MCF 10A (cell line): ENCODE data around the gene NAA80. TPM values are rescaled to one million over a fixed set of nuclear protein-coding genes. Genes with fewer than 3 reads are reported as not detected.

Experiments
- BruUV-seq: library from RNA; stranded (reverse); fragments of 400-500 nt; replicated peaks from 2 replicates; lab custom pipeline; 2021; lab: Mats Ljungman, UMichigan
- CTCF ChIA-PET: fragments of 300-600 bp; sonication (Branson Sonifier 250); formaldehyde crosslinking; extraction: SDS; loops from one replicate; lab custom pipeline; 2021; ENCODE audit warnings: antibody characterized with exemption, inconsistent platforms; lab: Yijun Ruan, JAX
- POLR2A ChIA-PET: fragments of 300-600, 350-650 bp; sonication (Branson Sonifier 250); formaldehyde crosslinking; extraction: SDS; loops from one replicate; lab custom pipeline; 2020; ENCODE audit warnings: antibody characterized with exemption, inconsistent platforms; lab: Yijun Ruan, JAX
- DNase-seq: peaks from one replicate; pipeline ENCODE4 v3.0.0-alpha.2; 2018; ENCODE audit not compliant: unreplicated experiment
- H3K27ac Mint-ChIP-seq: one replicate; pipeline ENCODE4 v1.8.0; 2022; ENCODE audit warnings: mild to moderate bottlenecking, low read depth, mixed read lengths; ENCODE audit not compliant: unreplicated experiment
- H3K27me3 Mint-ChIP-seq: one replicate; pipeline ENCODE4 v1.8.0; 2022; ENCODE audit warnings: mixed read lengths; ENCODE audit not compliant: insufficient read depth, unreplicated experiment
- H3K36me3 Mint-ChIP-seq: one replicate; pipeline ENCODE4 v1.8.0; 2022; ENCODE audit warnings: mild to moderate bottlenecking, moderate library complexity, mixed read lengths; ENCODE audit not compliant: insufficient read depth, unreplicated experiment
- H3K4me1 Mint-ChIP-seq: one replicate; pipeline ENCODE4 v1.8.0; 2022; ENCODE audit warnings: mixed read lengths; ENCODE audit not compliant: insufficient read depth, unreplicated experiment
- H3K4me3 Mint-ChIP-seq: one replicate; pipeline ENCODE4 v1.8.0; 2022; ENCODE audit warnings: mild to moderate bottlenecking, moderate library complexity, mixed read lengths; ENCODE audit not compliant: unreplicated experiment
- H3K9me3 Mint-ChIP-seq: one replicate; pipeline ENCODE4 v1.8.0; 2022; ENCODE audit warnings: mixed read lengths; ENCODE audit not compliant: unreplicated experiment
- intact Hi-C: fragments of 100-400 bp; cut with micrococcal nuclease; formaldehyde crosslinking; loops from 2 replicates; pipeline ENCODE4 v1.14.1; 2022
- total RNA-seq: library from RNA; stranded (reverse); gene quantifications from 2 replicates; pipeline ENCODE4 v1.2.3, GENCODE V29; 2022
- TF ChIP-seq, protein P1 (sequence below): fragments of 200-600 bp; IDR thresholded peaks from one replicate; pipeline ENCODE4 v1.8.0; 2022; ENCODE audit warnings: antibody characterized with exemption, mild to moderate bottlenecking; ENCODE audit not compliant: unreplicated experiment

The NAA80 gene
- total RNA-seq, 1 experiment from 2014 or later = 12.4 TPM

DNA sequence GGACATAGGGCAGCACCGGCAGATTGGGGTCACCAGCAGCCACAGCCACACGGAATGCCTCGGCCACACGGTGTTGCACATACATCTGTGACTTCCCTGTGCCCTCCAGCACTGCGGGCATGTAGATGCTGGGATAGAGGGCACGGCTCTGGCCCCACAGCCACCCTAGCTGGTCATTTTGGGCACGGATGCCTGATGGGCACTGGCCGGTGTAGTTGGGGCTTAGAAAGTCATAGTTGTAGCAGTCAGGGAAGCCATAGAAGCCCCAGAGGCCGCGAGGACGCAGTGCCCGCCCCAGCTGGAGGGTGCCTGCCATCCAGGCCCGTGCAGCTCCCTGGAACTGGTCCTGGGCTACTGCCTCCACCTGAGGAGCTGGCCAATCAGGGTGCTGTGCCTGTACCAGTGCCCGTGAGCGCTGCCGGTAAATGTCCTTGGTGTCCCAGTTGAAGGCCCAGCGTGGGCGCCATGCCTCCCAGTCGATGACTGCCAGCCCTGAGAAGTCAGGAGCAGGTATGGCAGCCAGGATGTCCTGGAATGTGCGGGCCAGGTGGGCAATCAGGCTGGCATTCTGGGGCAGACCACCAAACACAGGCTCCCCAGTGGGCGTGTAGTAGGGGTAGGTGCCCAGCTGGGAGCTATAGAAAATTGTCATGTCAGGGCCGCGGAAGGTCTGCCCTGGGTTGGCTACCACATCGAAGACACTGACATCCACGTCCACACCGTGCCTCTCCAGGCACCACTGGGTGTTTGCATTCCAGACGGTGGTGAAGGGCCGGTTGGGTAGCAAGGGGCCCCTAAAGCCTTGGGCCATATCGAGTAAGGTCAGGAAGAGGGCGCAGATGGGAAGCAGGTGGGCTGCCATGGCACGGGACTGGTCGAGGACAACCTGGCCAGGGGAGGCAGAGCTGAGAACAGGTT, 3.1 kb upstream of the NAA80 start:
- Mint-ChIP-seq H3K27me3 (no peaks in the 10 kb centered on the region), H3K36me3 (no peaks in the 10 kb centered on the region), H3K27ac (no peak overlapping the region), H3K4me3 (no peak overlapping the region), H3K4me1 (peaks cover 7% of the 10 kb centered on the region), H3K9me3 (no peaks in the 10 kb centered on the region)
- TF ChIP-seq, protein P1, sequence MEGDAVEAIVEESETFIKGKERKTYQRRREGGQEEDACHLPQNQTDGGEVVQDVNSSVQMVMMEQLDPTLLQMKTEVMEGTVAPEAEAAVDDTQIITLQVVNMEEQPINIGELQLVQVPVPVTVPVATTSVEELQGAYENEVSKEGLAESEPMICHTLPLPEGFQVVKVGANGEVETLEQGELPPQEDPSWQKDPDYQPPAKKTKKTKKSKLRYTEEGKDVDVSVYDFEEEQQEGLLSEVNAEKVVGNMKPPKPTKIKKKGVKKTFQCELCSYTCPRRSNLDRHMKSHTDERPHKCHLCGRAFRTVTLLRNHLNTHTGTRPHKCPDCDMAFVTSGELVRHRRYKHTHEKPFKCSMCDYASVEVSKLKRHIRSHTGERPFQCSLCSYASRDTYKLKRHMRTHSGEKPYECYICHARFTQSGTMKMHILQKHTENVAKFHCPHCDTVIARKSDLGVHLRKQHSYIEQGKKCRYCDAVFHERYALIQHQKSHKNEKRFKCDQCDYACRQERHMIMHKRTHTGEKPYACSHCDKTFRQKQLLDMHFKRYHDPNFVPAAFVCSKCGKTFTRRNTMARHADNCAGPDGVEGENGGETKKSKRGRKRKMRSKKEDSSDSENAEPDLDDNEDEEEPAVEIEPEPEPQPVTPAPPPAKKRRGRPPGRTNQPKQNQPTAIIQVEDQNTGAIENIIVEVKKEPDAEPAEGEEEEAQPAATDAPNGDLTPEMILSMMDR = no peak
- no peak for DNase-seq
- intact Hi-C loops = no loop called here
- CTCF ChIA-PET = interaction anchor here (0.5 to 1.9 kb wide), 4 partner anchors 19 to 110 kb away, joined by 3 to 12 read pairs (median 4); partner anchors contain the start of gene HYAL2
- POLR2A ChIA-PET = interaction anchor here (0.7 to 1.4 kb wide), 2 partner anchors 22 to 34 kb away, joined by 3 read pairs; no protein-coding TSS in a partner anchor
- BruUV-seq = no TSS peak

DNA sequence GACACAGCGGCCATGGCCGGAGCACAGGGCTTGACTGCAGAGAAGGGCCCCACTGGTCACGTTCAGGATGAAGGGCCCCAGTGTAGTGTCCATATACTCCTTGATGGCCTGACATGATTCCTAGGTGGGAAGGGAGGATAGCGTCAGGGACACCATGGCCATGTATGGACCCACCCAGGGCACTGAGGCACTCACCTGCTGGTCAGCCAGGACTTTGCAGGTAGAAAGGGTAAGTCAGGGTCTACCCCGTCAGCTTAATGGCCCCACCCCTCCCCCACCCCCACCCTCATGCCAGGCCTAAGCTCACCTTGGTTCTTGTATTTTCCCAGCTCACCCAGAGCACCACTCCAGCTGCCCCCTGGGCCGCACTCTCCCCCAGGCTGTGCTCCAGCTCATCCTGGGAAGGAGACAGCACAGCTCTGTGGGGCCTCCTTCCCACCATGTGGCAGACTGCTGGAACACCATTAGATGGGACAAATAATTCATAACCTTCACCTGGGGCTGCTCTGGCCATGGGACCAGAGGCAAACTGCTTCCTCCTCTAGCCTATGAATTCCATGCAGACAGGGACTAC, 1.6 kb upstream of the NAA80 start:
- ChIA-PET CTCF (interaction anchor here (0.7 to 1.5 kb wide), 3 partner anchors 23 to 56 kb away, joined by 3 to 6 read pairs (median 3); partner anchors contain the start of gene HYAL2), POLR2A (interaction anchor here (1.4 to 3.3 kb wide), 4 partner anchors 9 to 33 kb away, joined by 3 to 24 read pairs (median 3); partner anchors contain the start of gene TUSC2)
- peak overlapping the region; percentile 97 for H3K27ac Mint-ChIP-seq
- H3K4me1 Mint-ChIP-seq = peaks cover 7% of the 10 kb centered on the region
- DNase-seq = no peak
- no peaks in the 10 kb centered on the region for H3K9me3 Mint-ChIP-seq
- no peaks in the 10 kb centered on the region for H3K36me3 Mint-ChIP-seq
- intact Hi-C loops = no loop called here
- H3K4me3 Mint-ChIP-seq = peak overlapping the region; percentile 92
- BruUV-seq = no TSS peak
- TF ChIP-seq, protein P1 = no peak
- H3K27me3 Mint-ChIP-seq = no peaks in the 10 kb centered on the region

DNA sequence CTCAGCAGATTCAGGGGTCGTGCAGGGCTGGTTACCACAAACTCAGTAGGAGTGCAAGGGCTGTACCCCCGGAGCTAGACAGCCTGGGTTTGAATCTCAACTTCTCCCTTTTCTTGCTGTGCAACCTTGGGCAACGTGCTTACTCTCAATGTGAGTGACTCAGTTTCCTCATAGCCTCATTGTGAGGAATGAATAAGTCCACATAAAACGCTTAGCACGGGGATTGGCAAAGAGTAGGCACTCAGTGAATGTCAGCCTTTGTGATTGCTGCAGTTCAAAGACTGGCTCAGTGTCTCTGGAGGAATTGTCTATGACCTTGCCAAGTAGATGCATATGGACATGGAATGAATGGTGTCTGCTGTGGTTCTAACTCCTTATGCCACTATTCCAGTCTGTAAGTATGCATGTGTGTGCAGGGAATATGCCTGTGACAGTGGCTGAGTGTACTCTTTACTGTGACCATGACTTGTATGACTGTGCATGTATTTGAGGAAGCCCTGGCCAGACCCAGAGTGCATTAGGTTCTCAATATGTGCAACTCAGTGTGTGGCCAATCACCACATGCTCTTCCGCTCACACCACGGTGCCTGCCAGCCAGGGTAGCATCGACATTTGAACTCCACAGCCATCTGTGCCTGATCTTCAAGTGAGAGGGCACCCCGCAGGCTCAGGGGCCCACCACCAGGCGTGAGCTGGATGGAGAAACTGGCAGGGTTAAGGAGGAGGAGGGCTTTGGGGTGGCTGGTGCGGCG, 900 bp upstream of the NAA80 start:
- no peak for DNase-seq
- intact Hi-C loops = loop anchor here (1.0 kb wide), 1 partner anchor 21 kb away; no protein-coding TSS in a partner anchor
- no peaks in the 10 kb centered on the region for H3K27me3 Mint-ChIP-seq

More for the DNA sequence above, 900 bp upstream of the NAA80 start:
- BruUV-seq = TSS peak; percentile 91
- POLR2A ChIA-PET = interaction anchor here (0.5 to 3.3 kb wide), 16 partner anchors 8 to 1199 kb away, joined by 3 to 30 read pairs (median 5); partner anchors contain the start of genes GNAI2 and TUSC2
- Mint-ChIP-seq H3K27ac (peak overlapping the region; percentile 97), H3K9me3 (no peaks in the 10 kb centered on the region), H3K4me3 (peak overlapping the region; percentile 92), H3K4me1 (peaks cover 7% of the 10 kb centered on the region), H3K36me3 (no peaks in the 10 kb centered on the region)
- CTCF ChIA-PET = interaction anchor here (0.6 to 5.7 kb wide), 10 partner anchors 23 to 1084 kb away, joined by 3 to 30 read pairs (median 3); partner anchors contain the start of gene HYAL2
- TF ChIP-seq, protein P1 = no peak
